AG04450 (cell line): ENCODE results near the gene BTBD9. TPM values are rescaled to one million over a fixed set of nuclear protein-coding genes. Genes with fewer than 3 reads are reported as not detected.

ENCODE experiments used
- CTCF ChIA-PET: fragments of 300-600, 350-600 bp; formaldehyde crosslinking; extraction: SDS; loops from one replicate; lab custom pipeline; 2022; ENCODE audit warnings: antibody characterized with exemption, inconsistent platforms; lab: Charles Lee
- POLR2A ChIA-PET: fragments of 350-600 bp; formaldehyde crosslinking; extraction: SDS; loops from one replicate; lab custom pipeline; 2021; ENCODE audit warnings: antibody characterized with exemption, inconsistent platforms; lab: Yijun Ruan, JAX
- DNase-seq: peaks from one replicate; pipeline ENCODE4 v3.0.0-alpha.2; 2011; ENCODE audit warnings: low read depth, low spot score
- H3K27ac ChIP-seq: one replicate; pipeline ENCODE4 v1.5.1; 2012; ENCODE audit warnings: low read depth, low read length, control low read depth
- H3K27me3 ChIP-seq: one replicate; pipeline ENCODE4 v1.6.0; 2012; ENCODE audit warnings: low read length; ENCODE audit not compliant: control insufficient read depth, insufficient read depth
- H3K4me3 ChIP-seq: 2 replicates; pipeline ENCODE4 v1.5.1; 2011; ENCODE audit warnings: mild to moderate bottlenecking, low read depth, low read length, control low read depth
- H3K9me3 ChIP-seq: 2 replicates; pipeline ENCODE4 v1.5.1; 2012; ENCODE audit warnings: low read length; ENCODE audit not compliant: control insufficient read depth, insufficient read depth
- CTCF ChIP-seq: IDR thresholded peaks from 2 replicates; pipeline ENCODE4 v1.5.1; 2011; ENCODE audit warnings: low read depth, low read length, control low read depth, inconsistent platforms
- polyA plus RNA-seq: library from polyadenylated mRNA; depleted of rRNA; stranded (reverse); fragments of >200 nt; gene quantifications from 2 replicates; pipeline ENCODE4 v1.2.3, GENCODE V29; 2011

Gene BTBD9
- polyA plus RNA-seq, 1 experiment: 7.2 TPM

DNA sequence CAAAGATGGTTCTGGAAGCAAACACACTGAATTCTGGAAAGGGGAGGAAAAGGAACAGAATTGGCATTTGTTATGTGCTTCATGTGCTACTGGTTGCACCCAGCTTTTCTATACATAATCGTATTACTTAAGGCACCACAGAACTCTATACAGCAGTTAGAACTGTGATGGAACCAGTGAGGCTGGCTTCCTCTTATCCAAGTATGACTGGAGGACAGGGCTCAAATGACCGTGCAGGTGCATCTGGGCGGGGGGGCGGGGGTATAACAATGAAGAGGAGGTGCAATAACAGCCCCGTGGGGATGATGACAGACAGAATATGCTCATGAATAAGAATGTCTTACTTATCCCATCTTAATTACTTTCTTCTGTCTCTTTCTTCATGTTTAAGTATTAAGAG lies 144.2 kb downstream of the BTBD9 start:
- Histone ChIP-seq H3K9me3 (no peaks in the 10 kb centered on the region), H3K27ac (no peak overlapping the region), H3K27me3 (no peaks in the 10 kb centered on the region), H3K4me3 (no peak overlapping the region)
- no peak for TF ChIP-seq CTCF
- POLR2A ChIA-PET: no interaction called here
- DNase-seq: no peak
- CTCF ChIA-PET: interaction anchor here (1.4 to 2.7 kb wide), 5 partner anchors 18 to 790 kb away, joined by 4 to 21 read pairs (median 10); no protein-coding TSS in a partner anchor

- H3K27me3 ChIP-seq: no peaks in the 10 kb centered on the region
- TF ChIP-seq CTCF: peak; percentile 81
- no peaks in the 10 kb centered on the region for H3K9me3 ChIP-seq
- POLR2A ChIA-PET: no interaction called here
- H3K4me3 ChIP-seq: no peak overlapping the region
- peak; percentile 63 for DNase-seq
- CTCF ChIA-PET: interaction anchor here (0.5 to 2.7 kb wide), 86 partner anchors 9 to 1046 kb away, joined by 3 to 52 read pairs (median 4); no protein-coding TSS in a partner anchor
- H3K27ac ChIP-seq: no peak overlapping the region
These were observed 145.7 kb downstream of the BTBD9 start for GRCh38 chr6:38493931-38494547.

- Histone ChIP-seq H3K27me3 (no peaks in the 10 kb centered on the region), H3K4me3 (no peak overlapping the region), H3K9me3 (no peaks in the 10 kb centered on the region), H3K27ac (no peak overlapping the region)
- CTCF ChIA-PET: interaction anchor here (0.6 to 1.8 kb wide), 2 partner anchors 457 to 787 kb away, joined by 3 to 6 read pairs; no protein-coding TSS in a partner anchor
- POLR2A ChIA-PET: no interaction called here
- TF ChIP-seq CTCF: no peak
- no peak for DNase-seq
These were observed 147.7 kb downstream of the BTBD9 start for GRCh38 chr6:38492031-38492430.

- TF ChIP-seq CTCF: peak; percentile 18; the same call in 1 of the 2 replicates
- ChIA-PET POLR2A (no interaction called here), CTCF (no interaction called here)
These were observed 149.8 kb downstream of the BTBD9 start for GRCh38 chr6:38489951-38490350.

DNA sequence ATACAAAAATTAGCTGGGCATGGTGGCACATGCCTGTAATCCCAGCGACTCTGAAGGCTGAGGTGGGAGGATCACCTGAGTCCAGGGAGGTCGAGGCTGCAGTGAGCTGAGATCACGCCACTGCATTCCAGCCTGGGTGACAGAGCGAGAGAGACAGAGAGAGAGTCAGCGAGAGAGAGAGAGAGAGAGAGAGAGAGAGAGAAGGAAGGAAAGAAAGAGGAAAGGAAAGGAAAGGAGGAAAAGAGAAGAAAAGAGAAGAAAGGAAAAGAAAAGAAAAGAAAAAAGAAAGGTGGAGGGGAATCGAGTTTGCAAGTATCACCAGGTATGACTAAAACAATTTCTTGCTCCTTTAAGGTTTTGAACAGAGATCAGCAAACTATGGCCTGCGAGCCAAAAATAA lies 152.3 kb downstream of the BTBD9 start:
- POLR2A ChIA-PET: no interaction called here

More at GRCh38 chr6:38489951-38490350, 149.8 kb downstream of the BTBD9 start:
- H3K27ac ChIP-seq: no peak overlapping the region
- DNase-seq: peak; percentile 68
- H3K9me3 ChIP-seq: peaks cover 3% of the 10 kb centered on the region; the same call in 1 of the 2 replicates
- no peaks in the 10 kb centered on the region for H3K27me3 ChIP-seq
- H3K4me3 ChIP-seq: no peak overlapping the region

More for the DNA sequence above, 152.3 kb downstream of the BTBD9 start:
- peaks cover 3% of the 10 kb centered on the region; the same call in 1 of the 2 replicates for H3K9me3 ChIP-seq
- no peak for DNase-seq
- no peak for TF ChIP-seq CTCF
- no peak overlapping the region for H3K27ac ChIP-seq
- CTCF ChIA-PET: no interaction called here
- no peak overlapping the region for H3K4me3 ChIP-seq
- H3K27me3 ChIP-seq: no peaks in the 10 kb centered on the region
